IMR-90 (cell line): Measurements from ENCODE around the gene GALNT13. TPM values are rescaled to one million over a fixed set of nuclear protein-coding genes. Genes with fewer than 3 reads are reported as not detected.

ENCODE experiments used
- ATAC-seq: fragments of 200-7000 bp; cut with Tn5 transposase; 2 replicates; pipeline ENCODE4 v1.9.1; 2020; ENCODE audit warnings: low read depth, mild to moderate bottlenecking, moderate library complexity
- BruUV-seq: library from RNA; stranded (reverse); fragments of 400-500 nt; replicated peaks from 2 replicates; lab custom pipeline; 2021; lab: Mats Ljungman, UMichigan
- CTCF ChIA-PET: fragments of 300-600 bp; formaldehyde crosslinking; extraction: SDS; loops from one replicate; lab custom pipeline; 2021; ENCODE audit warnings: antibody characterized with exemption; lab: Yijun Ruan, JAX
- POLR2A ChIA-PET: fragments of 300-600 bp; sonication (Branson Sonifier 250); formaldehyde crosslinking; loops from one replicate; lab custom pipeline; 2022; ENCODE audit warnings: antibody characterized with exemption; ENCODE audit not compliant: unreplicated experiment; lab: Charles Lee
- DNase-seq: peaks from one replicate; pipeline ENCODE4 v3.0.0; 2013
- H2AFZ ChIP-seq: replicated peaks from 2 replicates; pipeline ENCODE3; 2013; ENCODE audit warnings: low read length, mild to moderate bottlenecking; ENCODE audit not compliant: poor library complexity
- H2AK5ac ChIP-seq: 2 replicates; pipeline ENCODE4 v1.6.1; 2013; ENCODE audit warnings: low read depth, low read length, inconsistent platforms
- H2AK9ac ChIP-seq: replicated peaks from 2 replicates; pipeline ENCODE3; 2013; ENCODE audit warnings: mild to moderate bottlenecking, low read depth, low read length, moderate library complexity; ENCODE audit not compliant: poor library complexity
- H2BK120ac ChIP-seq: 2 replicates; pipeline ENCODE4 v1.6.1; 2013; ENCODE audit warnings: low read depth, low read length, inconsistent platforms
- H2BK15ac ChIP-seq: 3 replicates; pipeline ENCODE4 v1.6.1; 2013; ENCODE audit warnings: low read depth, low read length, inconsistent platforms
- H2BK20ac ChIP-seq: 2 replicates; pipeline ENCODE4 v1.6.1; 2013; ENCODE audit warnings: low read depth, mild to moderate bottlenecking, inconsistent platforms, low read length, moderate library complexity
- H2BK5ac ChIP-seq: 2 replicates; pipeline ENCODE4 v1.6.1; 2013; ENCODE audit warnings: mild to moderate bottlenecking, low read depth, low read length, inconsistent platforms; ENCODE audit not compliant: poor library complexity, severe bottlenecking
- H3K14ac ChIP-seq: replicated peaks from 2 replicates; pipeline ENCODE4 v1.6.1; 2013; ENCODE audit warnings: low read depth, low read length, inconsistent platforms
- H3K18ac ChIP-seq: 2 replicates; pipeline ENCODE4 v1.6.1; 2013; ENCODE audit warnings: low read depth, low read length, control low read depth
- H3K23ac ChIP-seq: 2 replicates; pipeline ENCODE4 v1.6.1; 2013; ENCODE audit warnings: low read depth, low read length, inconsistent platforms
- H3K27ac ChIP-seq: 2 replicates; pipeline ENCODE4 v1.5.1; 2013; ENCODE audit warnings: mild to moderate bottlenecking, control low read depth, low read length; ENCODE audit not compliant: insufficient read depth
- H3K27me3 ChIP-seq: 2 replicates; pipeline ENCODE4 v1.6.1; 2013; ENCODE audit warnings: low read length; ENCODE audit not compliant: control insufficient read depth, insufficient read depth
- H3K36me3 ChIP-seq: 2 replicates; pipeline ENCODE4 v1.6.1; 2013; ENCODE audit warnings: low read length, mixed read lengths; ENCODE audit not compliant: control insufficient read depth, insufficient read depth
- H3K4ac ChIP-seq: 2 replicates; pipeline ENCODE4 v1.6.1; 2013; ENCODE audit warnings: low read depth, low read length, inconsistent platforms
- H3K4me1 ChIP-seq: 2 replicates; pipeline ENCODE4 v1.6.1; 2013; ENCODE audit warnings: low read length, mixed read lengths; ENCODE audit not compliant: control insufficient read depth, insufficient read depth
- H3K4me2 ChIP-seq: 2 replicates; pipeline ENCODE4 v1.6.1; 2013; ENCODE audit warnings: low read depth, mild to moderate bottlenecking, control low read depth, low read length, moderate library complexity
- H3K4me3 ChIP-seq: 2 replicates; pipeline ENCODE4 v1.5.1; 2013; ENCODE audit warnings: low read depth, mild to moderate bottlenecking, control low read depth, low read length, moderate library complexity; ENCODE audit not compliant: insufficient read depth
- H3K56ac ChIP-seq: 2 replicates; pipeline ENCODE4 v1.6.1; 2013; ENCODE audit warnings: low read length, inconsistent platforms; ENCODE audit not compliant: insufficient read depth; ENCODE audit errors: extremely low read depth
- H3K79me1 ChIP-seq, 2 experiments: 2 replicates each; pipeline ENCODE4 v1.6.1; 2013; ENCODE audit warnings: low read length in 2 of 2, inconsistent platforms in 1 of 2, low read depth in 1 of 2
- H3K9ac ChIP-seq: 2 replicates; pipeline ENCODE4 v1.6.1; 2013; ENCODE audit warnings: low read depth, low read length, control low read depth
- H3K9me1 ChIP-seq: 2 replicates; pipeline ENCODE4 v1.6.1; 2013; ENCODE audit warnings: low read length, inconsistent platforms; ENCODE audit not compliant: insufficient read depth
- H3K9me3 ChIP-seq: 2 replicates; pipeline ENCODE4 v1.6.1; 2013; ENCODE audit warnings: low read length; ENCODE audit not compliant: control insufficient read depth, insufficient read depth
- H4K20me1 ChIP-seq: 2 replicates; pipeline ENCODE4 v1.6.1; 2013; ENCODE audit warnings: low read length, inconsistent platforms; ENCODE audit not compliant: insufficient read depth
- H4K5ac ChIP-seq: 2 replicates; pipeline ENCODE4 v1.6.1; 2013; ENCODE audit warnings: mild to moderate bottlenecking, low read depth, low read length, control low read depth
- H4K8ac ChIP-seq, 2 experiments: 2 replicates each; pipeline ENCODE4 v1.6.1; 2013; ENCODE audit warnings: low read depth in 2 of 2, low read length in 2 of 2, control low read depth in 1 of 2, inconsistent platforms in 1 of 2
- H4K91ac ChIP-seq: 2 replicates; pipeline ENCODE4 v1.6.1; 2013; ENCODE audit warnings: low read depth, low read length, inconsistent platforms; ENCODE audit not compliant: insufficient read depth
- BHLHE40 ChIP-seq: fragments of 150-350 bp; IDR thresholded peaks from 2 replicates; pipeline ENCODE4 v1.6.1; 2016; ENCODE audit warnings: mild to moderate bottlenecking, low read depth, low read length
- CHD1 ChIP-seq: IDR thresholded peaks from 2 replicates; pipeline ENCODE4 v1.6.1; 2012; ENCODE audit warnings: low read depth, low read length, improper control_type of control experiment
- FOS ChIP-seq: fragments of 150-350 bp; IDR thresholded peaks from 2 replicates; pipeline ENCODE4 v1.6.1; 2016; ENCODE audit warnings: low read depth, low read length
- MAFK ChIP-seq: IDR thresholded peaks from 2 replicates; pipeline ENCODE4 v1.6.1; 2012; ENCODE audit warnings: low read depth, low read length, improper control_type of control experiment
- MAZ ChIP-seq: IDR thresholded peaks from 2 replicates; pipeline ENCODE4 v1.6.1; 2012; ENCODE audit warnings: low read depth, mild to moderate bottlenecking, low read length, improper control_type of control experiment, moderate library complexity, borderline replicate concordance
- MXI1 ChIP-seq: IDR thresholded peaks from 2 replicates; pipeline ENCODE4 v1.6.1; 2012; ENCODE audit warnings: low read depth, mild to moderate bottlenecking, low read length, moderate library complexity, borderline replicate concordance
- NFE2L2 ChIP-seq: fragments of 150-350 bp; IDR thresholded peaks from 2 replicates; pipeline ENCODE4 v1.6.1; 2016; ENCODE audit warnings: low read depth, mild to moderate bottlenecking, low read length
- POLR2A ChIP-seq: IDR thresholded peaks from 2 replicates; pipeline ENCODE4 v1.6.1; 2012; ENCODE audit warnings: mild to moderate bottlenecking, low read depth, low read length
- RCOR1 ChIP-seq: IDR thresholded peaks from 2 replicates; pipeline ENCODE4 v1.6.1; 2012; ENCODE audit warnings: mild to moderate bottlenecking, low read length, improper control_type of control experiment; ENCODE audit not compliant: insufficient replicate concordance
- RFX5 ChIP-seq: IDR thresholded peaks from 2 replicates; pipeline ENCODE4 v1.8.0; 2012; ENCODE audit warnings: low read depth, mild to moderate bottlenecking, low read length, moderate library complexity
- SMC3 ChIP-seq: fragments of 150-350 bp; IDR thresholded peaks from 2 replicates; pipeline ENCODE4 v1.6.1; 2016; ENCODE audit warnings: low read depth, mild to moderate bottlenecking, antibody characterized with exemption, low read length, moderate library complexity
- WGBS, 2 experiments: methylation state at CpG; one replicate each; pipeline versions ENCODE4 v1.1.5 to v1.1.7; 2013; ENCODE audit warnings: missing lambda C conversion rate in 2 of 2; ENCODE audit not compliant: insufficient read length in 1 of 2; ENCODE audit errors: extremely low coverage in 2 of 2; 5-methylcytosine and 5-hydroxymethylcytosine counted together
- dilution Hi-C: fragments of 300-500 bp; cut with HindIII; formaldehyde crosslinking; loops from one replicate; pipeline ENCODE4 v1.14.3; 2018; ENCODE audit warnings: low sequenced_read_pairs; ENCODE audit not compliant: unreplicated experiment
- in situ Hi-C: fragments of 300-500 bp; cut with MboI; formaldehyde crosslinking; loops from 3 replicates; pipeline ENCODE4 v1.14.3; 2019; ENCODE audit warnings: low sequenced_read_pairs, inconsistent platforms, mixed read lengths
- intact Hi-C: fragments of 100-400 bp; cut with micrococcal nuclease; formaldehyde crosslinking; loops from 2 replicates; pipeline ENCODE4 v1.10.0; 2022
- polyA plus RNA-seq, 3 experiments: library from polyadenylated mRNA; depleted of rRNA; stranded (reverse); fragments of >200 nt; gene quantifications; 2 replicates each; pipeline ENCODE4 v1.2.3, GENCODE V29; 2012; ENCODE audit warnings: low replicate concordance in 1 of 3
- total RNA-seq: library from RNA; depleted of rRNA; stranded (reverse); fragments of >200 nt; gene quantifications from 2 replicates; pipeline ENCODE4 v1.2.3, GENCODE V29; 2012
- TF ChIP-seq, protein P1 (sequence below): fragments of 150-350 bp; IDR thresholded peaks from 2 replicates; pipeline ENCODE4 v1.6.1; 2017; ENCODE audit warnings: mild to moderate bottlenecking, antibody characterized with exemption, low read length, low read depth
- TF ChIP-seq, protein P2 (sequence below): fragments of 150-350 bp; IDR thresholded peaks from 2 replicates; pipeline ENCODE4 v1.6.1; 2016; ENCODE audit warnings: low read depth, mild to moderate bottlenecking, low read length, moderate library complexity, borderline replicate concordance
- TF ChIP-seq, protein P3 (sequence below): conservative IDR thresholded peaks from 2 replicates; pipeline ENCODE4 v1.5.1; 2012; ENCODE audit warnings: mild to moderate bottlenecking, low read depth, low read length, improper control_type of control experiment

The GALNT13 gene
- total and polyA plus RNA-seq, 2 of the 4 experiments (the other 2 are of a cell fraction): 0.03 TPM; not detected in 1

DNA sequence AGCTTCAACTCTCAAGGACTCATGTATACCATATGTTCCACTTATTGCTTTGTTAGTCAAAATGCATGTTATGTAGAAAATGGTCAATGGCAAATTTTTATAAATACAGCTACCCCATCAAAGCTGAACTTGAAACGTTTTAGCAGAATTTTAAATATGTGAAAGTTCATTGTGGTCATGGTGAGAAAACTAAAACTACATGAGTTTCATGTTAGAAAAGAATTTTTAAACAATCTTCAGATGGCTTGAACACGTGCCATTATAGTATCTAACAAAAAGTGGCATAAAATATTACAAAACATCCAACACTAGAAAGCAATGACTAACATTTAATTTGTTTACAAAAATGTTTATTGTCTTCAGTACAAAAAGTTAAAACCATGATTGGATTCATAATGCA is 580.7 kb downstream of the GALNT13 start:
- H4K91ac ChIP-seq: no peak overlapping the region
- no peak for TF ChIP-seq RFX5
- no peak for TF ChIP-seq BHLHE40
- TF ChIP-seq SMC3: no peak
- no peak for TF ChIP-seq MAFK
- TF ChIP-seq CHD1: no peak
- TF ChIP-seq, protein P1, sequence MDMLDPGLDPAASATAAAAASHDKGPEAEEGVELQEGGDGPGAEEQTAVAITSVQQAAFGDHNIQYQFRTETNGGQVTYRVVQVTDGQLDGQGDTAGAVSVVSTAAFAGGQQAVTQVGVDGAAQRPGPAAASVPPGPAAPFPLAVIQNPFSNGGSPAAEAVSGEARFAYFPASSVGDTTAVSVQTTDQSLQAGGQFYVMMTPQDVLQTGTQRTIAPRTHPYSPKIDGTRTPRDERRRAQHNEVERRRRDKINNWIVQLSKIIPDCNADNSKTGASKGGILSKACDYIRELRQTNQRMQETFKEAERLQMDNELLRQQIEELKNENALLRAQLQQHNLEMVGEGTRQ: no peak
- TF ChIP-seq, protein P2, sequence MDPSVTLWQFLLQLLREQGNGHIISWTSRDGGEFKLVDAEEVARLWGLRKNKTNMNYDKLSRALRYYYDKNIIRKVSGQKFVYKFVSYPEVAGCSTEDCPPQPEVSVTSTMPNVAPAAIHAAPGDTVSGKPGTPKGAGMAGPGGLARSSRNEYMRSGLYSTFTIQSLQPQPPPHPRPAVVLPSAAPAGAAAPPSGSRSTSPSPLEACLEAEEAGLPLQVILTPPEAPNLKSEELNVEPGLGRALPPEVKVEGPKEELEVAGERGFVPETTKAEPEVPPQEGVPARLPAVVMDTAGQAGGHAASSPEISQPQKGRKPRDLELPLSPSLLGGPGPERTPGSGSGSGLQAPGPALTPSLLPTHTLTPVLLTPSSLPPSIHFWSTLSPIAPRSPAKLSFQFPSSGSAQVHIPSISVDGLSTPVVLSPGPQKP: no peak
- TF ChIP-seq RCOR1: no peak
- TF ChIP-seq MXI1: no peak
- no peak for TF ChIP-seq NFE2L2
- TF ChIP-seq FOS: no peak
- TF ChIP-seq POLR2A: no peak
- TF ChIP-seq MAZ: no peak
- TF ChIP-seq, protein P3, sequence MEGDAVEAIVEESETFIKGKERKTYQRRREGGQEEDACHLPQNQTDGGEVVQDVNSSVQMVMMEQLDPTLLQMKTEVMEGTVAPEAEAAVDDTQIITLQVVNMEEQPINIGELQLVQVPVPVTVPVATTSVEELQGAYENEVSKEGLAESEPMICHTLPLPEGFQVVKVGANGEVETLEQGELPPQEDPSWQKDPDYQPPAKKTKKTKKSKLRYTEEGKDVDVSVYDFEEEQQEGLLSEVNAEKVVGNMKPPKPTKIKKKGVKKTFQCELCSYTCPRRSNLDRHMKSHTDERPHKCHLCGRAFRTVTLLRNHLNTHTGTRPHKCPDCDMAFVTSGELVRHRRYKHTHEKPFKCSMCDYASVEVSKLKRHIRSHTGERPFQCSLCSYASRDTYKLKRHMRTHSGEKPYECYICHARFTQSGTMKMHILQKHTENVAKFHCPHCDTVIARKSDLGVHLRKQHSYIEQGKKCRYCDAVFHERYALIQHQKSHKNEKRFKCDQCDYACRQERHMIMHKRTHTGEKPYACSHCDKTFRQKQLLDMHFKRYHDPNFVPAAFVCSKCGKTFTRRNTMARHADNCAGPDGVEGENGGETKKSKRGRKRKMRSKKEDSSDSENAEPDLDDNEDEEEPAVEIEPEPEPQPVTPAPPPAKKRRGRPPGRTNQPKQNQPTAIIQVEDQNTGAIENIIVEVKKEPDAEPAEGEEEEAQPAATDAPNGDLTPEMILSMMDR: no peak
- ChIA-PET POLR2A (no interaction called here), CTCF (no interaction called here)
- no peak overlapping the region for H3K23ac ChIP-seq
- no peak overlapping the region for H3K4ac ChIP-seq
- no peak overlapping the region for H4K8ac ChIP-seq
- no peak overlapping the region for H3K14ac ChIP-seq
- H2BK5ac ChIP-seq: no peak overlapping the region
- DNase-seq (no peak), ATAC-seq (no peak)
- no peaks in the 10 kb centered on the region for H3K36me3 ChIP-seq
- no CpG with 5 or more reads among the region's 2 CpGs for WGBS, 2 experiments
- no peak overlapping the region for H2AK9ac ChIP-seq
- no peaks in the 10 kb centered on the region for H3K4me1 ChIP-seq
- H2BK20ac ChIP-seq: no peak overlapping the region
- H2AFZ ChIP-seq: no peak overlapping the region
- BruUV-seq: no TSS peak
- peaks cover 2% of the 10 kb centered on the region; the same call in 1 of the 2 replicates for H3K9me3 ChIP-seq
- no peak overlapping the region for H2AK5ac ChIP-seq
- no peak overlapping the region for H2BK120ac ChIP-seq
- H4K5ac ChIP-seq: no peak overlapping the region
- H3K27ac ChIP-seq: no peak overlapping the region
- no peak overlapping the region for H3K56ac ChIP-seq
- no peak overlapping the region for H3K18ac ChIP-seq
- no peak overlapping the region for H3K4me2 ChIP-seq
- H3K79me1 ChIP-seq: no peaks in the 10 kb centered on the region
- H4K20me1 ChIP-seq: no peaks in the 10 kb centered on the region
- no peak overlapping the region for H2BK15ac ChIP-seq
- no peaks in the 10 kb centered on the region for H3K27me3 ChIP-seq
- intact Hi-C loops (no loop called here), dilution Hi-C loops (no loop called here), in situ Hi-C loops (no loop called here)
- H3K9me1 ChIP-seq: no peaks in the 10 kb centered on the region
- H3K9ac ChIP-seq: no peak overlapping the region
- H3K4me3 ChIP-seq: no peak overlapping the region
